ENCODE measurements around the gene DCLRE1C. TPM values are rescaled to one million over a fixed set of nuclear protein-coding genes. Genes with fewer than 3 reads are reported as not detected.
"Not testable (repeated sequence)": the region's sequence is repeated elsewhere in the genome, so short reads cannot be mapped to it uniquely, and the experiment has no call there.

DCLRE1C gene
- polyA plus RNA-seq, 2 of the 4 experiments (the other 2 are of a cell fraction): 4.6 to 8.3 TPM

GRCh38 chr10:14982744-14983143 lies 28.8 kb upstream of the DCLRE1C start:
- FAIRE-seq (no peak), ATAC-seq (no peak), DNase-seq (ENCODE audit: low read depth in 1 of 2, low spot score in 1 of 2) (no peak)
- ChIA-PET CTCF (interaction anchor here (0.9 to 1.8 kb wide), 2 partner anchors 8 to 9 kb away, joined by 3 to 4 read pairs; no protein-coding TSS in a partner anchor), POLR2A (no interaction called here)
- 58% methylated on average over 3 of the region's 3 CpGs for WGBS (ENCODE audit: missing lambda C conversion rate)
- TF ChIP-seq CHD2 (IDR thresholded peaks at IDR 0.05; ENCODE audit: low read length, partially characterized antibody): no peak
- TF ChIP-seq MAFK (IDR thresholded peaks at IDR 0.05; ENCODE audit: partially characterized antibody): no peak
- TF ChIP-seq HMGXB4 (CRISPR knock-in tag; IDR thresholded peaks at IDR 0.05; ENCODE audit: borderline replicate concordance): no peak
- TF ChIP-seq SREBF2 (IDR thresholded peaks at IDR 0.05): no peak
- no peak for TF ChIP-seq BHLHE40 (IDR thresholded peaks at IDR 0.05; ENCODE audit: low read depth, low read length)
- TF ChIP-seq, protein P1, sequence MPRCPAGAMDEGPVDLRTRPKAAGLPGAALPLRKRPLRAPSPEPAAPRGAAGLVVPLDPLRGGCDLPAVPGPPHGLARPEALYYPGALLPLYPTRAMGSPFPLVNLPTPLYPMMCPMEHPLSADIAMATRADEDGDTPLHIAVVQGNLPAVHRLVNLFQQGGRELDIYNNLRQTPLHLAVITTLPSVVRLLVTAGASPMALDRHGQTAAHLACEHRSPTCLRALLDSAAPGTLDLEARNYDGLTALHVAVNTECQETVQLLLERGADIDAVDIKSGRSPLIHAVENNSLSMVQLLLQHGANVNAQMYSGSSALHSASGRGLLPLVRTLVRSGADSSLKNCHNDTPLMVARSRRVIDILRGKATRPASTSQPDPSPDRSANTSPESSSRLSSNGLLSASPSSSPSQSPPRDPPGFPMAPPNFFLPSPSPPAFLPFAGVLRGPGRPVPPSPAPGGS (IDR thresholded peaks at IDR 0.05): no peak
- no peak for TF ChIP-seq RFX5 (IDR thresholded peaks at IDR 0.05)
- Histone ChIP-seq H3K27ac (no peak overlapping the region), H3K4me3 (no peak overlapping the region), H3K9me3 (no peaks in the 10 kb centered on the region), H3K4me1 (no peaks in the 10 kb centered on the region), H3K4me2 (no peak overlapping the region)

GRCh38 chr10:14975672-14976273 lies 21.9 kb upstream of the DCLRE1C start:
- Histone ChIP-seq H3K4me3 (peak overlapping the region; percentile 43), H3K9me3 (no peaks in the 10 kb centered on the region), H3K27ac (no peak overlapping the region), H3K4me2 (peak overlapping the region; percentile 86), H3K4me1 (no peaks in the 10 kb centered on the region)
- TF ChIP-seq, protein P2, sequence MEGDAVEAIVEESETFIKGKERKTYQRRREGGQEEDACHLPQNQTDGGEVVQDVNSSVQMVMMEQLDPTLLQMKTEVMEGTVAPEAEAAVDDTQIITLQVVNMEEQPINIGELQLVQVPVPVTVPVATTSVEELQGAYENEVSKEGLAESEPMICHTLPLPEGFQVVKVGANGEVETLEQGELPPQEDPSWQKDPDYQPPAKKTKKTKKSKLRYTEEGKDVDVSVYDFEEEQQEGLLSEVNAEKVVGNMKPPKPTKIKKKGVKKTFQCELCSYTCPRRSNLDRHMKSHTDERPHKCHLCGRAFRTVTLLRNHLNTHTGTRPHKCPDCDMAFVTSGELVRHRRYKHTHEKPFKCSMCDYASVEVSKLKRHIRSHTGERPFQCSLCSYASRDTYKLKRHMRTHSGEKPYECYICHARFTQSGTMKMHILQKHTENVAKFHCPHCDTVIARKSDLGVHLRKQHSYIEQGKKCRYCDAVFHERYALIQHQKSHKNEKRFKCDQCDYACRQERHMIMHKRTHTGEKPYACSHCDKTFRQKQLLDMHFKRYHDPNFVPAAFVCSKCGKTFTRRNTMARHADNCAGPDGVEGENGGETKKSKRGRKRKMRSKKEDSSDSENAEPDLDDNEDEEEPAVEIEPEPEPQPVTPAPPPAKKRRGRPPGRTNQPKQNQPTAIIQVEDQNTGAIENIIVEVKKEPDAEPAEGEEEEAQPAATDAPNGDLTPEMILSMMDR (IDR thresholded peaks at IDR 0.05): peak; percentile 58
- no peak for TF ChIP-seq NPAS2 (CRISPR knock-in tag; IDR thresholded peaks at IDR 0.05; ENCODE audit: borderline replicate concordance)
- TF ChIP-seq SMC3 (IDR thresholded peaks at IDR 0.05): peak; percentile 45; the same call in 2 of the 3 replicates
- no peak for TF ChIP-seq CBX2 (IDR thresholded peaks at IDR 0.05; ENCODE audit: borderline replicate concordance, low read depth)
- TF ChIP-seq, protein P3, sequence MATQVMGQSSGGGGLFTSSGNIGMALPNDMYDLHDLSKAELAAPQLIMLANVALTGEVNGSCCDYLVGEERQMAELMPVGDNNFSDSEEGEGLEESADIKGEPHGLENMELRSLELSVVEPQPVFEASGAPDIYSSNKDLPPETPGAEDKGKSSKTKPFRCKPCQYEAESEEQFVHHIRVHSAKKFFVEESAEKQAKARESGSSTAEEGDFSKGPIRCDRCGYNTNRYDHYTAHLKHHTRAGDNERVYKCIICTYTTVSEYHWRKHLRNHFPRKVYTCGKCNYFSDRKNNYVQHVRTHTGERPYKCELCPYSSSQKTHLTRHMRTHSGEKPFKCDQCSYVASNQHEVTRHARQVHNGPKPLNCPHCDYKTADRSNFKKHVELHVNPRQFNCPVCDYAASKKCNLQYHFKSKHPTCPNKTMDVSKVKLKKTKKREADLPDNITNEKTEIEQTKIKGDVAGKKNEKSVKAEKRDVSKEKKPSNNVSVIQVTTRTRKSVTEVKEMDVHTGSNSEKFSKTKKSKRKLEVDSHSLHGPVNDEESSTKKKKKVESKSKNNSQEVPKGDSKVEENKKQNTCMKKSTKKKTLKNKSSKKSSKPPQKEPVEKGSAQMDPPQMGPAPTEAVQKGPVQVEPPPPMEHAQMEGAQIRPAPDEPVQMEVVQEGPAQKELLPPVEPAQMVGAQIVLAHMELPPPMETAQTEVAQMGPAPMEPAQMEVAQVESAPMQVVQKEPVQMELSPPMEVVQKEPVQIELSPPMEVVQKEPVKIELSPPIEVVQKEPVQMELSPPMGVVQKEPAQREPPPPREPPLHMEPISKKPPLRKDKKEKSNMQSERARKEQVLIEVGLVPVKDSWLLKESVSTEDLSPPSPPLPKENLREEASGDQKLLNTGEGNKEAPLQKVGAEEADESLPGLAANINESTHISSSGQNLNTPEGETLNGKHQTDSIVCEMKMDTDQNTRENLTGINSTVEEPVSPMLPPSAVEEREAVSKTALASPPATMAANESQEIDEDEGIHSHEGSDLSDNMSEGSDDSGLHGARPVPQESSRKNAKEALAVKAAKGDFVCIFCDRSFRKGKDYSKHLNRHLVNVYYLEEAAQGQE (IDR thresholded peaks at IDR 0.05): no peak
- peak; percentile 47 to 66 for TF ChIP-seq RAD21 (conservative IDR thresholded peaks at IDR 0.05 in 1 of 2, IDR thresholded peaks at IDR 0.05 in 1 of 2)
- DNase-seq (ENCODE audit: low read depth in 1 of 2, low spot score in 1 of 2): peak in 1 of 2 experiments; percentile 22
- peak; percentile 85 to 86 for ATAC-seq
- CTCF ChIA-PET: no interaction called here
- POLR2A ChIA-PET: no interaction called here
- 4% methylated on average over 20 of the region's 21 CpGs for WGBS (ENCODE audit: missing lambda C conversion rate)
- no peak for FAIRE-seq

- H3K27ac ChIP-seq; H3K4me3 ChIP-seq; H3K4me1 ChIP-seq; H3K4me2 ChIP-seq; H3K9me3 ChIP-seq; FAIRE-seq; ATAC-seq; DNase-seq (ENCODE audit: low read depth in 1 of 2, low spot score in 1 of 2): not testable (repeated sequence)
- ChIA-PET POLR2A (interaction anchor here (1.1 to 1.4 kb wide), 2 partner anchors 15 to 21 kb away, joined by 3 to 4 read pairs; partner anchors contain the start of gene MEIG1), CTCF (interaction anchor here (1.1 to 1.5 kb wide), 2 partner anchors 8 to 126 kb away, joined by 3 to 4 read pairs; no protein-coding TSS in a partner anchor)
- 62% methylated on average over 15 of the region's 15 CpGs for WGBS (ENCODE audit: missing lambda C conversion rate)
Observed at GRCh38 chr10:14974153-14974998, 20.5 kb upstream of the DCLRE1C start.

All from A549 (cell line).